GM18505 (cell line): Measurements from ENCODE around the gene RAC3.
A peak's percentile ranks its signal among the peaks of the same experiment; 100 is the strongest.

Source experiments
- ATAC-seq: cut with Tn5 transposase; IDR thresholded peaks from one replicate; pipeline ENCODE4 v1.9.1; 2021; ENCODE audit not compliant: unreplicated experiment
- POLR2A ChIP-seq: IDR thresholded peaks from 4 replicates; pipeline ENCODE4 v1.6.1; 2011; ENCODE audit warnings: borderline replicate concordance; ENCODE audit not compliant: insufficient read depth, insufficient read length; ENCODE audit errors: extremely low read depth

Gene RAC3

GRCh38 chr17:82019690-82020571, 11.5 kb upstream of the RAC3 start:
- TF ChIP-seq POLR2A: no peak
- no peak for ATAC-seq

DNA sequence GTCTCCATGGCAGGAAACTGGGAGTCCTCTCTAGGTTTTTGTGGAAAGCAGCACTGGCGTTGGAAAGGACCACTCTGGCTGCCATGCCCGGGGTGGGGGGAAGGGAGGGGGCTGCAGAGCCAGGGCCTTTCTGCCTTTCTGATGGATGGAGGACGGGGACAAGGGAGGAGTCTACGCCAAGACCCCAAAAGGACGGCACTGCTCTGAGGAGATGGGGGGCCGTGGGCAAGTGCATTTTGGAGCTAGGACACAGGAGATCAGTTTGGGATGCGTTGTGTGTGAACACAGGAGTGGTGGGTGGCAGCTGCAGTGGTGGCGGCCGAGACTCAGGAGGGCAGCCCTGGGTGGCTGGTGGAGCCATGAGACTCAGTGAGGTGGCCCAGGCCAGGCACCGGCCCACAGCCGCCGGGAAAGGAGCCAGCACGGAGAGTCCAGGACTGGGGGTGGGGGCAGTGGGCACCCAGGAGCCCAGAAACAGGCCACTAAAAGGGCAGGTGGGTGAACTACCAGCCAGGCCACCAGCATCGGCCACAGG, 10.8 kb upstream of the RAC3 start:
- no peak for ATAC-seq
- no peak for TF ChIP-seq POLR2A

- TF ChIP-seq POLR2A: no peak
- ATAC-seq: no peak
Measured at GRCh38 chr17:82021107-82021899, 10.2 kb upstream of the RAC3 start.

GRCh38 chr17:82021900-82022309, 9.6 kb upstream of the RAC3 start:
- no peak for ATAC-seq
- TF ChIP-seq POLR2A: no peak

DNA sequence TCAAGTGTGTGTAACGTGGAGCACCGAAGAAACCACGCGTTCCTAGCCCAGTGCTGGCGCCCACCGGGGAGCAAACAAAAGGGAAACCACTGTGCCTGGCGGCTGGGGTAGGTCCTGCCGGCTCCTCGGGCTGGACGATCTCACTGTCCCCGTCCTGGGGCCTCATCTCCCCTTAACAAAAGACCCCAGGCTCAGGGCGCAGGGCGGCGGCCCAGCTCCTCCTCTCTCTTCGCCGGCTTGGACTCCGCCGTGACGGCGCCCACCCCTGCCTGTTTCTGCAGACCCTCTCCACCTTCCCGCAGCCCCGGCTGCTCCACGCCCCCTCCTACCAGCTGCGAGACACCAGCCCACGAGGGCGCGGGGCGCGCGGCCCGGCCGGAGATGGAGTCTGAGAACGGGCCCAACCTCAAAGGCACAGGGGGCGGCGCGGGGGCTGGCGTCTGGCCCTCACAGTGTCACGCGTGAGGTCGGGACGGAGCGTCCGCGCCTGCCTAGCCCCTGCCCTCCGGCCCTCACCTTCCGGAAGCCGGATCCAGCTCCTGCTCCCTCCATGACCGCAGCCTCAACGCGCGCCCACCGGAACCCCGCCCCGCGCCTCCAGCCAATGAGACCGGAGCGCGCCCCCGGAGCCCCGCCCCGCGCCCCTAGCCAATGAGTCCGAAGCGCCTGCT, 9.0 kb upstream of the RAC3 start, which contains the start of gene CENPX:
CENPX (minus strand) TSS at position 569 of the 671 bp plus-strand sequence; CDS start at position 552, 17 bp downstream.
- no peak for ATAC-seq
- TF ChIP-seq POLR2A: peak; percentile 57

- TF ChIP-seq POLR2A: no peak
- peak; percentile 80 for ATAC-seq
Measured at GRCh38 chr17:82022981-82023446, 8.5 kb upstream of the RAC3 start, which contains the start of gene LRRC45. LRRC45 (plus strand) TSS chr17:82023305; CDS start chr17:82023644, 339 bp downstream.

DNA sequence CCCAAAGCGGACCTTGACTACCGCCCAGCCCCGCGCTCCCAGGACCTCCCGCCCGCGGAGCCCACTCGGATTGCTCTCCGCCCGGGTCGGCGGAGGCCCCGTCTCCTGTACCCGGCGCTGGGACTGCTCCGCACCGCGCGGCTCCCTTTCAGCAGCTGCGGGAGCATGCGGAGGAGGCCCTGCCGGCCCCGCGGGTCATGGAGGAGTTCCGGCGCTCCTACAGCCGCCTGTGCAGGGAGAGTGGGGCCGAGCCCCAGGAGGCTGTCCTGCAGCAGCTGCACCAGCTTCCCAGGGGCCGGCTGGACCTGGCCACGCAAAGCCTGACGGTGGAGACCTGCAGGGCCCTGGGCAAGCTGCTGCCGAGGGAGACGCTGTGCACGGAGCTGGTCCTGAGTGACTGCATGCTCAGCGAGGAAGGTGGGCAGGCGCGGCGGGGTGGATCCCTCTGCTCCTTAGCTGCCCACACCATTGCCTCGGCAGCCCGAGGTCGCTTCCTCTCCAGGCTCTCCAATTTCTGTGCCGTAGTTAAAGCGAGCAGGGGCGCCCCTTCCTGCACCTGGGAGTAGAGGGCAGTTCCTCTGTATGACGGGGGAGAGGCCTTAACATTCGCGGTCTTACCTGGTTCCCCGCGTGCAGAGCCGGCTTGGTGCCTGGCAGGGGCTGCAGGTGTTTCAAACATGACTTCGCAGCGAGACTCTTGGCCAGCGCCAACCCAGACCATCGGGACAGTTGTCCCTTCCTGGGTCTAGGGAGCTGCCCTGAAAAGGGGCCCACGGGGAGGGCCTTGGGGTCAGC, 7.8 kb upstream of the RAC3 start:
- peak; percentile 6 for ATAC-seq
- TF ChIP-seq POLR2A: no peak

DNA sequence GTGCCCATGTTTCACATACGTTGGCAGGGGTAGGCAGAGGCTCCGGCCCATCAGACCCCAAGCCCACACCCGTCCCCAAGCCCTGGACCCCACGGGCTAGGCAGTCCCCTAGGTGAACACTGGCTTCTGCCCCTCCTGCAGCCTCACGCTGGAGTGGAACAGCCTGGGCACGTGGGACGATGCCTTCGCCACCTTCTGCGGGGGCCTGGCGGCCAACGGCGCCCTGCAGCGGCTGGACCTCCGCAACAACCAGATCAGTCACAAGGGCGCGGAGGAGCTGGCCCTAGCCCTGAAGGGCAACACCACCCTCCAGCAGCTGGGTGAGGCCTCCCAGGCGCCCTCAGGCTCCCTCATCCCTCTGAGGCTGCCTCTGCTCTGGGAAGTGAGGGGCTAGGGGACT, 6.6 kb upstream of the RAC3 start:
- ATAC-seq: no peak
- TF ChIP-seq POLR2A: no peak

GRCh38 chr17:82025401-82026107, 5.9 kb upstream of the RAC3 start:
- no peak for ATAC-seq
- TF ChIP-seq POLR2A: no peak

- ATAC-seq: no peak
- TF ChIP-seq POLR2A: no peak
Measured at GRCh38 chr17:82028246-82028645, 3.2 kb upstream of the RAC3 start.

GRCh38 chr17:82028966-82029365, 2.5 kb upstream of the RAC3 start:
- TF ChIP-seq POLR2A: no peak
- no peak for ATAC-seq
